ENCODE results near the gene C14orf93.

DNA sequence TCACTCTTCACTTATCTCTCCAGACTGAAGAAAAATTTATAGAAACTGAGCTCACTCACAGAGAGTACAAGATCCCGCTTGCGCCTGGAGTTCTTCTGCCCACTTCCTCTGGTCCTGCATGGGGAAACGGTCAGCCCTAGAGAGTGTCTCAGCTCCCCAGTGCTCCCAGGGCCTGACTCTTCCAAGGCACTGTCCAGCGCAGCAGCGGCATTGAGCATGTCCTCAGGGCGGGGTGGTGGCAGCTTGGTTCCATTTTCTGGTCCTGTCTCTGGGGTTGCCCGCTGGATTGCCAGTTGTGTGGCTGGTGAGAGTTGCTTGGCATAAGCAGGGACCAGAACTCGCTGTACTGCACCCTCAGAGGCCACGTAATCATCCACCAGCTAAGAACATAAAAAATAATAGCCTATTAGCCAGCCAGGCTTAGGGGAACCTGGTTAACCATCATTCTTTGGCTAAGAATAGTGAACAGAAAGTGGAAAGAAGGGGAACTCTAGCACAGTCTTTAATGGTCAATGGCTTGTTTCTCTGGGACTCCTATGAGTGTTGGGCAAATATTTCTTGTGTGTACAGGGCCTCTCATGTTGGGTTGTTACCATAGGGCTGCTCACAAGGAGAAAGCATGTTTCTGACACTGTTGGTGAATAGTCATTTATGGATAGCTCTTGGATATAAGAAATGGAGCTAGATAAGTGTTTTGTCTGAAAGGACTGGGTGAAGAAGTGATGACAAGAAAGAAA is 13.9 kb downstream of the C14orf93 start:
- TF ChIP-seq, protein P1, sequence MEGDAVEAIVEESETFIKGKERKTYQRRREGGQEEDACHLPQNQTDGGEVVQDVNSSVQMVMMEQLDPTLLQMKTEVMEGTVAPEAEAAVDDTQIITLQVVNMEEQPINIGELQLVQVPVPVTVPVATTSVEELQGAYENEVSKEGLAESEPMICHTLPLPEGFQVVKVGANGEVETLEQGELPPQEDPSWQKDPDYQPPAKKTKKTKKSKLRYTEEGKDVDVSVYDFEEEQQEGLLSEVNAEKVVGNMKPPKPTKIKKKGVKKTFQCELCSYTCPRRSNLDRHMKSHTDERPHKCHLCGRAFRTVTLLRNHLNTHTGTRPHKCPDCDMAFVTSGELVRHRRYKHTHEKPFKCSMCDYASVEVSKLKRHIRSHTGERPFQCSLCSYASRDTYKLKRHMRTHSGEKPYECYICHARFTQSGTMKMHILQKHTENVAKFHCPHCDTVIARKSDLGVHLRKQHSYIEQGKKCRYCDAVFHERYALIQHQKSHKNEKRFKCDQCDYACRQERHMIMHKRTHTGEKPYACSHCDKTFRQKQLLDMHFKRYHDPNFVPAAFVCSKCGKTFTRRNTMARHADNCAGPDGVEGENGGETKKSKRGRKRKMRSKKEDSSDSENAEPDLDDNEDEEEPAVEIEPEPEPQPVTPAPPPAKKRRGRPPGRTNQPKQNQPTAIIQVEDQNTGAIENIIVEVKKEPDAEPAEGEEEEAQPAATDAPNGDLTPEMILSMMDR (IDR thresholded peaks at IDR 0.05), result no peak
- no peak for TF ChIP-seq POLR2A (IDR thresholded peaks at IDR 0.05)
